BE2C (cell line): ENCODE data around the gene CDC42SE1.

Experiments
- DNase-seq: peaks from one replicate; pipeline ENCODE4 v3.0.0-alpha.2; 2020
- H3K27me3 ChIP-seq: fragments of 250-450 bp; sonication (Bioruptor Pico); 2 replicates; pipeline ENCODE4 v1.5.1; 2020; ENCODE audit warnings: mild to moderate bottlenecking
- H3K36me3 ChIP-seq: fragments of 250-450 bp; sonication (Bioruptor Pico); 2 replicates; pipeline ENCODE4 v1.5.1; 2020; ENCODE audit warnings: mild to moderate bottlenecking
- H3K4me1 ChIP-seq: fragments of 250-450 bp; sonication (Bioruptor Pico); 2 replicates; pipeline ENCODE4 v1.5.1; 2020
- H3K4me3 ChIP-seq: 2 replicates; pipeline ENCODE4 v1.5.1; 2011; ENCODE audit warnings: low read depth, low read length
- H3K9me3 ChIP-seq: fragments of 250-450 bp; sonication (Bioruptor Pico); 2 replicates; pipeline ENCODE4 v1.5.1; 2020
- TF ChIP-seq, protein P1 (sequence below): IDR thresholded peaks from 2 replicates; pipeline ENCODE4 v1.5.1; 2012; ENCODE audit warnings: mild to moderate bottlenecking, low read depth, low read length

CDC42SE1 gene

GRCh38 chr1:151003180-151003579 is 56.2 kb downstream of the CDC42SE1 start:
- Histone ChIP-seq H3K9me3 (no peaks in the 10 kb centered on the region), H3K27me3 (no peaks in the 10 kb centered on the region), H3K36me3 (no peaks in the 10 kb centered on the region; the same call in none of the 2 replicates), H3K4me3 (no peak overlapping the region), H3K4me1 (no peaks in the 10 kb centered on the region)
- no peak for DNase-seq
- TF ChIP-seq, protein P1, sequence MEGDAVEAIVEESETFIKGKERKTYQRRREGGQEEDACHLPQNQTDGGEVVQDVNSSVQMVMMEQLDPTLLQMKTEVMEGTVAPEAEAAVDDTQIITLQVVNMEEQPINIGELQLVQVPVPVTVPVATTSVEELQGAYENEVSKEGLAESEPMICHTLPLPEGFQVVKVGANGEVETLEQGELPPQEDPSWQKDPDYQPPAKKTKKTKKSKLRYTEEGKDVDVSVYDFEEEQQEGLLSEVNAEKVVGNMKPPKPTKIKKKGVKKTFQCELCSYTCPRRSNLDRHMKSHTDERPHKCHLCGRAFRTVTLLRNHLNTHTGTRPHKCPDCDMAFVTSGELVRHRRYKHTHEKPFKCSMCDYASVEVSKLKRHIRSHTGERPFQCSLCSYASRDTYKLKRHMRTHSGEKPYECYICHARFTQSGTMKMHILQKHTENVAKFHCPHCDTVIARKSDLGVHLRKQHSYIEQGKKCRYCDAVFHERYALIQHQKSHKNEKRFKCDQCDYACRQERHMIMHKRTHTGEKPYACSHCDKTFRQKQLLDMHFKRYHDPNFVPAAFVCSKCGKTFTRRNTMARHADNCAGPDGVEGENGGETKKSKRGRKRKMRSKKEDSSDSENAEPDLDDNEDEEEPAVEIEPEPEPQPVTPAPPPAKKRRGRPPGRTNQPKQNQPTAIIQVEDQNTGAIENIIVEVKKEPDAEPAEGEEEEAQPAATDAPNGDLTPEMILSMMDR = no peak

DNA sequence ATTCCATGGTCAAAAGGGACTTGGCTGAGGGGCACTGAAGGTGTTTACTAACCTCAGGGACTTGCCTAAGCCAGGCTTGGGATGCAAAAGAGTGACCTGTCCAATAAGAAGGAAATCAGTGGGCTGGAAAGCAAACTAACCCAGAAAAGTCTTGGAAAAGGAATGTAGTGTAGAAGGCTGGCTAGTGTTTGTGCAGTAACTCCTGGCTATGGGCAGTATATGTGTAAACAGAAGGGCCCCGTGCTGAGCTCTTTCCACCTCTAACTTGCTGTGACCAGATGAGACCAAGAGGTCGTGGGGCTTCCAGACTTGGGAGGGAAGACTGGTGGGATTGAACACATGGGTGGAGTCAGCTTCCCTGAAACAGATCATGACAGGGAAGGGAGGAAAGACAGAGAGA is 56.8 kb downstream of the CDC42SE1 start:
- no peaks in the 10 kb centered on the region for H3K9me3 ChIP-seq
- TF ChIP-seq, protein P1 = no peak
- no peak for DNase-seq
- no peaks in the 10 kb centered on the region for H3K27me3 ChIP-seq
- no peaks in the 10 kb centered on the region; the same call in none of the 2 replicates for H3K36me3 ChIP-seq
- H3K4me3 ChIP-seq = no peak overlapping the region
- no peaks in the 10 kb centered on the region for H3K4me1 ChIP-seq

DNA sequence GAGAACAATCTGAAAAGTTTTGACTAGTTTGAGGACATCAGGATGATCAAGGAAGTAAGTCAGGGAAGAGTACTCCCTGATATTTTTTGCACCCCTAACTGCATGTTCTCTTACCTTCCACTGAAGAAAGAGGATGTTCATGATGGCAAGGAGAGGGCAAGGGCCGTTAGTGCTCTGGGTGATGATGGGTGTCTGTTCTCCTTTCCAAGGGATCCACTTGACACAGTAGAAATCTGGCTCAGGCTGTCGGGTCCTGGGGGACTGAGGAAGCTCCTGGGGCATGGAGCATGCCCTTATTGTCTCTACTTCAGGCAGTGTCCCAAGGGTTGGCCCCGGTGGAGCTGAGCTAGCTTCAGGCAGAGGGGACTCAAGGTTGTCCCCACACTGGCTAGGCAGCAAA is 57.4 kb downstream of the CDC42SE1 start:
- Histone ChIP-seq H3K4me3 (no peak overlapping the region), H3K36me3 (no peaks in the 10 kb centered on the region; the same call in none of the 2 replicates), H3K27me3 (no peaks in the 10 kb centered on the region), H3K9me3 (no peaks in the 10 kb centered on the region), H3K4me1 (no peaks in the 10 kb centered on the region)
- TF ChIP-seq, protein P1 = no peak
- DNase-seq = no peak

DNA sequence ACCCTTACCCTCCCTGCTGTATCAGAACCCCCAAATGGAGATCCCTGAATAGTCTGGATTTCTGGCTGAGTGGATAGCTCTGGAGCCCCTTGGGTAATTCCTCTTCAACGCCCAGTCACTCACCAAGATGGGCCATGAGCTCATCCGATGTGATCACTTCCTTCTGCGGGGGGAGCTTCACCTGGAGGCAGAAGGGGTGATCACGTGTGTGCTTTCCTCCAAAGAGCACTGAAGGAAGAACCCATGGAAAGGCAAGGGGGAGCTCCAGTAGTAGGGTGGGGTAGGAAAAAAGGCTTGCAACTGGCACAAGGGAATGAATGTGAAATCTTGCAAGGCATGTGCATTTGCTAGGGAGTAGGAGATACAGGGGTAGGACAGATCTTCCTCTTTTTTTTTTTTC is 57.8 kb downstream of the CDC42SE1 start:
- no peak overlapping the region for H3K4me3 ChIP-seq
- TF ChIP-seq, protein P1 = no peak
- DNase-seq = no peak
- H3K4me1 ChIP-seq = no peaks in the 10 kb centered on the region
- no peaks in the 10 kb centered on the region for H3K27me3 ChIP-seq
- H3K9me3 ChIP-seq = no peaks in the 10 kb centered on the region
- H3K36me3 ChIP-seq = no peaks in the 10 kb centered on the region; the same call in none of the 2 replicates
